Stimulated activated naive CD4-positive, alpha-beta T cell (primary cell): ENCODE measurements around the gene PCK2.
"Not testable (repeated sequence)": the region's sequence is repeated elsewhere in the genome, so short reads cannot be mapped to it uniquely, and the experiment has no call there.

Experiments used
- DNase-seq, 6 experiments: peaks; one replicate each; lab custom pipeline; 2025; lab: John Stamatoyannopoulos, UW

The PCK2 gene

GRCh38 chr14:24095271-24096068 lies 1.4 kb downstream of the PCK2 start:
- DNase-seq = peak in 1 of 6 experiments; percentile 4

GRCh38 chr14:24096545-24097181 lies 2.6 kb downstream of the PCK2 start:
- no peak for DNase-seq

GRCh38 chr14:24098229-24098926 lies 4.3 kb downstream of the PCK2 start:
- DNase-seq = no peak

GRCh38 chr14:24098927-24099813 lies 5.1 kb downstream of the PCK2 start:
- no peak for DNase-seq

- no peak for DNase-seq
These were observed 6.3 kb downstream of the PCK2 start for GRCh38 chr14:24100197-24100981.

GRCh38 chr14:24100982-24101494 lies 6.9 kb downstream of the PCK2 start:
- DNase-seq = no peak

GRCh38 chr14:24102357-24103048 lies 8.4 kb downstream of the PCK2 start:
- no peak for DNase-seq

- DNase-seq = no peak
These were observed 9.3 kb downstream of the PCK2 start for GRCh38 chr14:24103451-24103850.

GRCh38 chr14:24105609-24106239 lies 11.6 kb downstream of the PCK2 start:
- not testable (repeated sequence) for DNase-seq

GRCh38 chr14:24106672-24107271 lies 12.7 kb downstream of the PCK2 start:
- no peak for DNase-seq

GRCh38 chr14:24108336-24108874 lies 14.3 kb downstream of the PCK2 start:
- no peak for DNase-seq

- DNase-seq = no peak
These were observed 15.9 kb downstream of the PCK2 start for GRCh38 chr14:24110060-24110459.

- DNase-seq = no peak
These were observed 16.4 kb downstream of the PCK2 start for GRCh38 chr14:24110523-24110922.

- no peak for DNase-seq
These were observed 19.3 kb downstream of the PCK2 start for GRCh38 chr14:24113379-24113800.

- peak; percentile 69 to 97 (median 92) for DNase-seq
These were observed 19.9 kb downstream of the PCK2 start for GRCh38 chr14:24113801-24114531.

GRCh38 chr14:24114532-24115421 lies 20.7 kb downstream of the PCK2 start, which contains the start of the genes DCAF11 and NRL:
Gene DCAF11, plus strand, starts transcription at chr14:24114777. Its CDS starts 818 bp downstream, at chr14:24115595.
Gene NRL, minus strand, starts transcription at chr14:24114949. Its CDS starts 32,101 bp downstream, at chr14:24082848.
- DNase-seq = peak; percentile 98 to 100 (median 100)
